ENCODE results near the gene CFAP99. TPM values are rescaled to one million over a fixed set of nuclear protein-coding genes. Genes with fewer than 3 reads are reported as not detected.
A peak's percentile ranks its signal among the peaks of the same experiment; 100 is the strongest.
"Not testable (repeated sequence)": the region's sequence is repeated elsewhere in the genome, so short reads cannot be mapped to it uniquely, and the experiment has no call there.

CFAP99 gene
- total RNA-seq: 0.28 TPM

DNA sequence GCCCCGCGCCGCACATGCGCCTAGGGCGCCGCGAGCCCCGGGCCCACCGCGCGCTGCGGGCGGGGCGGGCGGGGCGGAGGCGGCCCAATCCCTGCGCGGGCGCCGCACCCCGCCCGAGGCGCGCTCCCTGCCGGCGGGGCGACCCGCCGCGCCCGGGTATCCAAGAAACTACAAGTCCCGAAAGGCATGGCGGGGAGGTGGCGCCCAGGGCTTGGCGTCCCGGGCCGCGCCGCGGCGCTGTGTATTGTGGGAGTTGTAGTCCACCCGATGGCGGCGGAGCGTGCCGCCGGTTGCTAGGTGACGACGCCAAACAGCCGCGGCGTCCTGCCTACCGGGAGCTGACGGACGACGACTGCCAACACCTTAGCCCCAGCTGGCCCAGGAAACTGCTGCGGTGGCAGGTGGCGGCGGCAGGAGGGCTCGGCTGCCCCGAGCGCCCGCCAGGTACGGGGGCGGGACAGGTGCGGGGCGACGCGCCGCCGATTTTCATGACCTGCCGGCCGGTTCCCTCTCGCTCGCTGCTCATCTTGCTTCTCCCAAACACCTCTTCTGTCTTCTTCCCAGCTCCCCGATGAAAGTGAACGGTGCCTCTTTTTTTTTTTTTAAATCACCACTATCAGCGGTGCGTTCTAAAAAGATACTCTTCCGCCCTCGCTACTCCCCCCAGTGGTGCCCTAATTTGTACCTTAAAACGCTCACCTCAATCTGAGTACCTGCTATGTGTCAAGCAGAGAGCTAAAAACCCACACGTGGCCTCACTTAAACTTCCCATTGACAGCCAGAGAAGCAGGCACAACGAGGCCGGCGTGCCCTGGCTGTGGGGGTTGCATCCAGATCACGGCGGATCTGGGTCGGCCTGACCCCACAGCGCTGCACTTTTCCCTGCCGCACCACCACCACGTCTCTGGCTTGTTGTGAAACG is at the start of gene CFAP99:
Gene CFAP99 (plus strand): TSS at position 306 of the 922 bp plus-strand sequence.
- ATAC-seq: peak; percentile 96

DNA sequence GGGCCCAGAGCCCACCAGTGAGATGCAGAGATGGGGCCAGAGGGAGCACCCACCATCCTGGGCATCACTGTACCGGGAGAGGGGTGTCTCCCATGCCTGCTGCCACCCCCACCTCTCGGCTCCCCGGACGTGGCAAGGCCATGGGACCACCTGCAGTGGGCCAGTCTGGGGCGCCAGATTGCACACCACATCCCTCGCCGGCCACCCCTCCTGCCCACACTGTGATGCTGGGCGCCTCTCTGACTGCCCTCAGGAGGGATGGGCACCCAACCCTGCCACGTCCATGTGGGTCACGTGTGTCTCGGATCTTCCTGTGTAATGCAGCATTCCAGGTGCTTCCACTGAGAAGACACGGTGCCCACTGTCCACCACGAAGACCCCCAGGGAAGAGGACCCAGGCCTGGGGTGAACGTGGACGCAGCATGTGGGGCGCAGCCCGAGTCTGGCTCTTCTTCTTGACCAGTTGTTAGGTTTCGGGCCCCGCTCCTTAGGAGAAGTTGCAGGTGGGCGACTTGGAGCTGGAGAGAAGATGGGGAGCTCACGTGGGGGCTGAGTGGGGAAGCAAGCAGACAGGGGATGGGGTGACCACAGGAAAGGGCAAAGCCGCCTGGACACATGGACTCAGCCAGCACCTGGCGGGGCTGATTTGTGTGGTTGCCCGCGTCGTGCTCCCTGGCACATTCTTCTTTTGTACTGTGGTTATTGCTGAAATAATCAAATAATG is 48.0 kb upstream of the CFAP99 start:
- ATAC-seq: no peak

DNA sequence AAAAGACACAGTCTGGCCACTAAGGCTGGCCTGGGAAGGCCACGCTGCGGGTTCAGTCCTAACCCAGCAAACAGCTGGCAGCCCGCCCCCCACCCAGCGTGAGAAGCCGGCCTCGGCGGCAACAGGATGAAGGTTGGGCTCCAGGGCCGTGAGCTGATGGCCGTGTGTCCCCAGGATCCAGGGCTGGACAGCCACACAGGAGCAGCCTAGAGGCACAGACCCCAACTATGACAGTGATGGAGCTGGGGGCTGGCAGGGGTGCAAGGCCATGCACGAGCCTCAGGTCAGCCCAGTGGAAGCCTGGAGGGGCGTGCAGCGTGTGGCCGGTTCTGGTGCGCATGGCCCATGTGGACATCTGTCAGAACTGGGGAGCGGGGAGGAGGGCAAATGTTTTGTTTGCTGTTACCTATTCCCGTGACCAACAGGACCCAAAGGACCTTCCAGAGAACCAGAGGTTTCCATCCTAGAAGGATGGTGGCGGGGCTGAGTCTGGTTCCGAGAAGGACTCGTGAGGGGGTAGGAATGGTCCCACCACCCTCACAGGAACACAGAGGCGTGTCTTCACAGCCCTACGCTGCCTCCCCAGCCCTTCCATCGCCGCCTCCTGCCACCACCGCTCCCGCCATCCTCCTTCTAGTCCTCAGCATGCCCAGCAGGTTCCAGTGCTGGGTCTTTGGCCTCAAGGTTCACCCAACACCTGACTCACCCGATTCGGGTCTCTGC is 46.8 kb upstream of the CFAP99 start:
- no peak for ATAC-seq

DNA sequence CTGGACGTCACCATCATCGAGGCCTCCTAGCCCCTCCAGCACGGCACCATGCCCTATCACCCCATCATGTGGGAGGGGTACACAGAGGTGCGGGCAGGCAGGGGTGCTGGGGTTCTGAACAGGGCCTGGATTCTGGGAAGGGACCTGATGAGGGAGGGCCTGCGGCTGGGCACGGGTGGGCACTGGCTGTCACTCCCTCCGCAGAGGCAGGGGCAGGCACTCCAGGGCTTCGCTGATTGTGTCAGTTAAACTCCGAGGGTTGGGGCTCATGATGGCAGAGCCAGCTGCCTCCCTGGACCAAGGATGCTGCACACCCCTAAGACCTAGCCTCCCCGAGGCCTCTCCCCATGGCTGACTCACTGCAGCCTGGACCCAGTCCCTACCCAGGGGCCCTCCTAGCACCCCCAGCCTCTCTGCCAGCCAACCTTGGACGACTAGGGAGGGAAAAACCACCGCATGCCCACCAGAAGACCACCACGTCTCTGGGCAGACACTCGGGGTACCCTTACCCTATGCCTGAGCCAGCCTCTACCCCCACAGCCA is 46.2 kb upstream of the CFAP99 start:
- ATAC-seq: no peak

DNA sequence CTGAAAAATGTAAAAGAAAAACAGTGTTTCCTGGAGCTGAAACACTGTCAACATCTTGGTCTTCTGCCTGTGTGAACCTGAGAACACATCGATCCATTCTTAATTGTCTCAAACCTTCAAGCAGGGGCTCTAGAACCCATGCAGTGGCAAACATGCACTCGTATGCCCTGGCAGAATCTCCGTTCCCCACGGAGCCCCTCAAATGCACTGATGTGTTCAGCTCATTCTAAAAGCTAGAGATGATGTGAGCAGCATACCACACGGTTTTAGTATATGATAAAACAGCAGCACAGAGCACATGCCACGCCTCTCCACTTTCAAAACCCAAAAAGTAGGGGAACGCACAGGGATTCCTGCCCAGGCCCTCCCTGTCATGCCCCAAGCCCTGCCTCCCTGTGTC is 45.2 kb upstream of the CFAP99 start:
- ATAC-seq: no peak

DNA sequence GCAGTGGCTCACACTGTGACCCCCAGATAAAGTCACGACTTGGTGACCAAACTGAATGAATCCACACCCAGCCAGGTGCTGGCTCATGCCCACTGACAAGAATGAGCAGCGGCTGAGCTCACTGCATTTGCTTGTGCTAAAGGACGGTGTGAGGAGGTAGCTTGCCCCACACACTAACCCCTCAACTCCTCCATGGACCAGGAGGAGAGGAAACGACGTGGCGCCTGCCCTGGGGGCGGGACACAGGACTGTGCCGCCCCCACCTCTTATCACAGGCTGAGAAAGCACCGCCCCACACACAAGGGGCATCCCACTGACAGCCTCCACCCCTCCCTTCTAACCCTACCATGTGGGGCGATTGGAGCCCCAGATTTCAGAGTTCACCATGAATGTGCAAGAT is 43.3 kb upstream of the CFAP99 start:
- no peak for ATAC-seq

DNA sequence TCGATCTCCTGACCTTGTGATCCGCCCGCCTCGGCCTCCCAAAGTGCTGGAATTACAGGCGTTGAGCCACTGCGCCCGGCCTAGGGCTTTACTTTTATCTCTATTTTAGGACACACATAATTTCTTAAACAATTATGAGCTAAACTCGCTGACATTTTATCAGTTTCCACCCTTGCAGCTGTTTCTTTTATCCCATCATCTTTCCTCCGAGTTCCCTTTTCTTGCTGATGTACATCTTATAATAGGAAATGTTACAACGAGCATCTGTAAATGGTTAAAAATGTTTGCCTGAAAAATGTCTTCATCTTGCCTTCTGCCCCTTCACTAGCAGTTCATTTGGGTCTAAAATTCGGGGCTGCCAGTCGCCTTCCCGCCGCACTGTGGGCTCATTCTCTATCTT is 41.5 kb upstream of the CFAP99 start:
- ATAC-seq: no peak

DNA sequence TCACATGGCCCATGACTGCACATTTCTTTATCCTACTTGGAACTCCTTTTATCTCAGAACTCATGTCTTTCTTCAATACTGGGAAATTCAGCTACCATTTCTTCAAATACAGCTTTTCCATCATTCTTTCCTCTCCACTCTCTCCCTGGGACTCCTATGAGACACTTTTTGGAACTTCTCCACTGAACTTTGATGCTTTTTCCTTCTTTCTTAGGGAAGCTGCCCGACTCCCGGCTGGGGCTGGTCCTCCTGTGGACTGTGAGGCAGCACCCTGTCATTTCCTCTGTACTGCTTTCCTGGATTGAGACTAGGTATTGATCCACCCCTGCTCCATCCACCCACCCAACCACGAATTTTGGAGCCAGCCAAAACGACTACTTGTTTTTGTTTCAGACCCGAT is 40.4 kb upstream of the CFAP99 start:
- ATAC-seq: no peak

DNA sequence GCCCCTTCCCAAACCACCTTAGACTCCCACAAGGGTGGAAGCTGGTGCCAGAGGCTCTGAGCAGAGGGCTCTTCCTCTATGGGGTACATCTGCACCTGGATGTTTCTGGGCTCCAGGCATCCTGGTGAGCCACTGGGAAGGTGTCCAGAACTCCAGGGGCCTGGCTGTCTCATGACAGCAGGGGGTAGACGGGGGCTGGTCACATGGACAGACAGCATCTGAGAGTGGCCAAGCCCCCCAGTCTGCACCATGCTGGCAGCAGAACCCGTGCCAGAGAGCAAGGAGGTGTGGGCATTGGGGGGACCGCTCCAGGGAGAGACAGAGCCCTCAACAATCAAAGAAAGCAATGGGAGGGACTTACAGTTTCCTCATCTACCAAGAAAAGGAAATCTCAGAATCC is 39.9 kb upstream of the CFAP99 start:
- no peak for ATAC-seq

DNA sequence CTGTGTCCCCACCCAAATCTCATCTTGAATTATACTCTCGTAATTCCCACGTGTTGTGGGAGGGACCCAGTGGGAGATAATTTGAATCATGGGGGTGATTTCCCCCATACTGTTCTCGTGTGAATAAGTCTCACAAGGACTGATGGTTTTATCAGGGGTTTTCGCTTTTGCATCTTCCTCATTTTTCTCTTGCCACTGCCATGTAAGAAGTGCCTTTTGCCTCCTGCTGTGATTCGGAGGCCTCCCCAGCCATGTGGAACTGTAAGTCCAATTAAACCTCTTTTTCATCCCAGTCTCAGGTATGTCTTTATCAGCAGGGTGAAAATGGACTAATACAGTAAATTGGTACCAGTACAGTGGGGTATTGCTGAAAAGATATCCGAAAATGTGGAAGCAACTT is 38.2 kb upstream of the CFAP99 start:
- ATAC-seq: not testable (repeated sequence)

DNA sequence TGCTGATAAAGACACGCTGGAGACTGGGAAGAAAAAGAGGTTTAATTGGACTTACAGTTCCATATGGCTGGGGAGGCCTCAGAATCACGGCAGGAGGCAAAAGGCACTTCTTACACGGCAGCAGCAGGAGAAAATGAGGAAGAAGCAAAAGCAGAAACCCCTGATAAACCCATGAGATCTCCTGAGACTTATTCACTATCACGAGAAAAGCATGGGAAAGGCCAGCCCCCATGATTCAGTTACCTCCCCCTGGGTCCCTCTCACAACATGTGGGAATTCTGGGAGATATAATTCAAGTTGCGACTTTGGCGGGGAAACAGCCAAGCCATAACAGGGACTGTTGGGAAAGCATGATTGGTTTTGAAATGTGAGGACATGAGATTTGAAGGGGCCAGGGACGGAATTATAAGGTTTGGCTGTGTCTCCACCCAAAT is 36.0 kb upstream of the CFAP99 start:
- not testable (repeated sequence) for ATAC-seq

DNA sequence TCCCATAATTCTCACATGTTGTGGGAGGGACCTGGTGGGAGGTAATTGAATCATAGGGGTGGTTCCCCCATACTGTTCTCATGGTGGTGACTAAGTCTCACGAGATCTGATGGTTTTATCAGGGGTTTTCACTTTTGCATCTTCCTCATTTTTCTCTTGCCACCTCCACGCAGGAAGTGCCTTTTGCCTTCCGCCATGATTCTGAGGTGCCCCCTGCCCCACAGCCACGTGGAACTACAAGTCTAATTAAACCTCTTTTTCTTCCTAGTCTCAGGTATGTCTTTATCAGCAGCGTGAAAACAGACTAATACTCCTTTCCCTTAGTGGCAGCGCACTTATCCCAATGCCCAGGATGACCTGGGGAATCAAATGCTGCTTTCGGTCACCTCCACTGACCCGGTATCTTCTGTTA is 35.5 kb upstream of the CFAP99 start:
- not testable (repeated sequence) for ATAC-seq

DNA sequence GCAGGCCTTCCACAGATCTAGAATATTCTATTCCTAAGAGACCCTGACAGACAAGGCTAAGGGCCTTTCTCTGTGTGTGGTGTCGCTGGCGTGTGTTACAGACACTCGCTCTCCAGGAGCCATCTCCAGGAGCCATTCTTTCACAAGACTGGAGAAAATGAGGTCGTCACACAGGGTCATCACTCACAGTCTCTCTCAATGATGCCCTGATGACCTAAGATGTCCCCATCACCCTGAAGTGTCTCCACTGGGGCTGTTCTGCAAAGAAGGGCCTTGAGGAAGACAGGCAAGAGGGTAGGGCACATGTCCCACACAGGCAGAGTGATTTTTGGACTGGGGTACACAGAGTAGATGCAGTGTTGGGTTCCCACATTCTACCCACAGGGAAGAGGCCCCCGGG is 35.0 kb upstream of the CFAP99 start:
- no peak for ATAC-seq

DNA sequence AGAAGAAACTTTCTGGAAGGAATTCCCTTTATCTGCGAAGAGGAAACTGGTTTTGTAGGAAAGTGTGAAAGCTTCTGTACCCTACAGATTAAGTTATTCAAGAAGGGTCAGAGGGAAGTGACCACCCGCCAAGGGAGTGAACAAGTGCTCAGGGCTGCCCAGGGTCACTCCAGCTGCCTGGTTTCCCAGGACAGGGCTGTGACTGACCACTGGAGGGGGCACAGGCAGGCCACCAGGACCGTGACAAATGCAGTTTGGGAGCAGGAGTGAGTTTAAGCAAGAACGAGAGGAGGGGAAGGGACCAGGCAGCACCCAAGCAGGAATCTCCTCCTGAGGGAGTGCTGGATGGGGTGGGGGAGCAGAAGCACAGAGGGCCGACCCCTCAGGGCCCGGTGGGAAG is 34.5 kb upstream of the CFAP99 start:
- no peak for ATAC-seq

DNA sequence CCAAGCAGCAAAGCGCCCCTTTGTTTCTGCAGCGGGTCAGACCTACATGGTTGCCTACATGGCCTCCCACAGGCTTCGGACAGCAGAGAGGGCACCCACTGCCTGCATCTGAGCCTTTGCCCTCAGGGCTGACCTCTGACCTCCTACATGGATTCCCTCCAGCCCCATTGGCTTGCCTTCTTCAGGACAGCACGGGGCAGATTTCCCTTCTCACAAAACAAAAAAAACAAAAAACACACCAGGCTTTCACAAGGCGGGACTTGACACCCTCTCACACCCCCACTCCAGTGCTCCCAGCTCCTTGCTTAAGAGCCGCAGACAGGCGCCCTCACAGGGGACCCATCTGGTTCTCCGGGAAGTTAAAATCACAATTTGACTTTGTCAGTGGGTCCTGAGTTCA is 33.2 kb upstream of the CFAP99 start:
- no peak for ATAC-seq

DNA sequence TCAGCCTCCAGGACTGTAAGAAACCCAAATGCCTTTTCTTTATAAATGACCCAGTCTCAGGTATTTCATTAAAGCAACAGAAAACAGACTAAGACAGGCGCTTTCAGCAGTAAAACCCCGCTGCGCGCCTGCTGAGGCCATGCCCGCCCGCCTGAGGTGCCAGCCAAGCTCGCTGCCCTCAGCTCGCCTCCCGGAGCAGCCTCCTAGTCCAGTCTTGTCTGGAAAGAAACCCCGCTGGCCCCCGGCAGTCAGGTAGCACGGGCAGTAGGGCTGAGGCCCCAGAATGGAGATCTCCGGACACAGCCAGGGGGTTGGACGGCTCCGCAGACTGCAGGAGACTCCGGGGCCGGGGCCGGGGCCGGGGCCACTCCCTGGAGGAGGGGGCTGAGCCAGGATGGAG is 32.0 kb upstream of the CFAP99 start:
- ATAC-seq: no peak

DNA sequence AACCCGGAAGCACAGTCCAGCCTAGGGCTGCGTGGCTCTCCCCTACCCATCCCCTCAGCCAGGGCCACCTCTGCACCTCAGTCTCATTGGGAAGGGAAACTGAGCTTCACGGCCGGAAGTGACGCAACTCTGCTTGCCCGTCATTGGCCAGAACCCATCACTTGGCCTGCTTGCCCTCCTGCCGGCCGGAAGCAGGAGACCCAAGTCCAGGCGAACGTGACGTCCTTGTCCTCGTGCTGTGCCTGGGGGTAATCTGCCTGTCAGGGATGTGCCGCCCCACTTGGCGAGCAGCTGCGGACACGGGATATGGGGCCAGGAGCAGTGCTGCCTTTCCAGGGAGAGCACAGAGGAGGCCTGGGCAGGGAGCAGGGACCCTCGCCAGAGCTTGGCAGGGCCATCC is 31.5 kb upstream of the CFAP99 start:
- ATAC-seq: no peak

DNA sequence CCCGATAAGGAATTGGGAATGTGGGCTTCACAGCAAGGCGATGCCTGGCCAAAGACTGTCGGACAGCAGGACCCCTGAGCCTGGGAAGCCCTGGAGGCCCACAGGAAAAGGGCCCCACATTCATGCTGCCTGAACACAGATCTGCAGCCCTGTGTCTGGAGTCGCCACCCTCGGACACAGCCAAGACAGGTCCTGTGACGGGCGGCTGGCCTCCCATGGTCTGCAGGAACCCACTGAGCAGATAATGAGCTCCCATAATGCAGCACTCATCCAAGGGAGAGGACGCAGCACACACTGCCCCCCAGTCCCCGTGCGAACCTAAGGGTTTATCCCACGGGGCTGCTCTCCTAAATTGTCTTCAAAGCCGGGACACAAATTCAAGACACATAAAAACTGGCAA is 30.9 kb upstream of the CFAP99 start:
- no peak for ATAC-seq

DNA sequence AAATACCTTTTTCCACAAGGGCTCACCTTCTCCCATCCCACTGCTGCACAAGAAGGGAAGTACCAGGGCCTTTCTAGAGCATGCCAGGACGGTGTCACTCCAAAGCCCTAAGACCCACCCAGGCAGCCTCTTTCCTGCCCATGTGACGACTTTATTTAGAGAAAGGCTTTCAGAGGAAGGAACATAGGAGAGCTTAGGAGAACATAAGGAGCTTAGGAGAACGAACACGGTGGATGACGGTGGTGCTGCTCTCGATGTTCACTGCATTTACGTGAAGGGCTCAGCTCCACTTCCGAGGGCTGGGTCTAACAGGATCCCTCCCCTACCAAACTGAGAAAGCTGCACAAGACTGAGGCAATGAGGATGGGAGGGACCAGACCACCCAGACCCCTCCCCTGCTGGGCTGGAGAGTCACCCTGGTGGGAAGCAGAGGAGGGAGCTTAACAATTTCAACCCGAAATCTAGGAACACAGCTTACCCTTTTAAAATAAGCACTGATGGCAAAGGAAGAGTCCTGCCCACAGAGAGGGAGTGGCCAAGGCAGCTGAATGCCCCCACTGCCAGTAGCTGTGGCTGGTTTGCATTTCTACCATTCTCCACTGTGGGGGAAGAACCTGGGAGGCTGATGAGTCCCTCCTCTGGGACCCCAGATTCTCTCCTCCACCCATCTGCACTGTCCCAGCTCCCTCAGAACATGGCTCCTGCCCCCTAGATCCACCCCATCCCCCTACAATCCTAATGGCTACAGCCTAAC is 30.1 kb upstream of the CFAP99 start:
- ATAC-seq: no peak

DNA sequence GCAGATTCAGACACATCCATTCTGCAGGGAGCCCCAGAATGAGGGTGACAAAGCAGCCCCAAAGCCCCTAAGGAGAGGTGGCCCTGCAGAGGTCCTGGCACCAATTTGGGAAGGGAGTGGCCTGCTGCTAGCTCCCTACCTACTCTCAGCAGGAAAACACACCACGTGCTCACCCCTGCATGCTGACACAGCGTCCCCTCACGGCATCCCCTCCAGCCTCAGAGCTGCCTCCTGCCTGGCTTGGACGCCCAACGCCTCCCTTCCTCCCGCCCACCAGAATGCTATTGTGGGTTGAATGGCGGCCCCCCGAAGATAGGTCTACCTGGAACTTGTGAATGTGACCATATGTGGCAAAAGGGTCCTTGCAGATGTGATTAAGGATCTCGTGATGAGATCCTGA is 29.1 kb upstream of the CFAP99 start:
- no peak for ATAC-seq

DNA sequence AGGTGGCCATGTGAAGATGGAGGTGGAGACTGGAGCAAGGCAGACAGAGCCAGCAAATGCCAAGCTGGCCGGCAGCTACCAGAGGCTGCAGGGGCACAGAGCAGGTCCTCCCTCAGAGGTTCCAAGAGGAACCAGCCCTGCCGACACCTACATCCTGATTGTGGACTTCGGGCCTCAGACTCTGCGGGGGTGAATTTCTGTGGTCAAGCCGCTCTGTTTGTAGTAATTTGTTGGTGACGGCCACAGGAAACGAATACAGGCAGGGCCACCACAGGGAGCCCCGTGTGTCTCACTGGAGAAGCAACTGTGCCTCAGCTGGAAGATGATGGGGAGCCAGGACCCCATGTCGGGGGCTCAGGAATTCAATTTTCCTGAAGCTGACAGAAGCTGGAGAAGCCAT is 28.6 kb upstream of the CFAP99 start:
- ATAC-seq: no peak

DNA sequence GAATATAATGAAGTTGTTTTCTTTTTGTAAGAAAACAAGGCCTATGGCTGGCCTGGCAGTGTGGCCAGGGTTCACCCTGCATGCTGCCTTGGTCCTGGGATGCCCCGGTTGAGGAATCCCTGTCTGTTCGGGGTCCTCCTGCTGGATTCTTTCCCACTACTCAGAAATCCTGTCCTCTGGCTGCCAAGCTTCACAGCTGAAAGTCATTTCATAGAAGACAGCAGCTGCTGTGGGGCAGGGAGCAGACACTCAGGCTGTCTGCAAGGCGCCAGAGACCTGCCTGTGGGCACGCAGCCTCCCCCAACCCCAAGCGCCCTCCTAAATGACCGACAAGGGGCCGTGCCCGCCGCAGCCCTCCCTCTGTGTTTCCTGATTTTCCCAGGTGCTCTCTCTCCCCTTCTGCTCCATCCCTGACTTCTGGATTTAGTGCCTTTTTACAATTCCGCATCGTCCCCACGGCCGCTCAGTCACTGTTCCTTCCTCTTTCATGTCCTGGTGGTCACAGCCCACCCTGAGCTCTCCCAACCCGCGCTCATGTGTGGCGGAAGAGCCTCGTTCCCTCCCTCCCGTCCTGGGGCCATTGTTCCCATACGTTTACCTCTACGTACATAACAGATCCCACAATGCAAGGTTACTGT is 27.9 kb upstream of the CFAP99 start:
- ATAC-seq: no peak
